Measurements from ENCODE around the gene ANKH. TPM values are rescaled to one million over a fixed set of nuclear protein-coding genes. Genes with fewer than 3 reads are reported as not detected.

Gene ANKH
- total RNA-seq, 1 experiment from 2014 or later: 4.7 TPM

DNA sequence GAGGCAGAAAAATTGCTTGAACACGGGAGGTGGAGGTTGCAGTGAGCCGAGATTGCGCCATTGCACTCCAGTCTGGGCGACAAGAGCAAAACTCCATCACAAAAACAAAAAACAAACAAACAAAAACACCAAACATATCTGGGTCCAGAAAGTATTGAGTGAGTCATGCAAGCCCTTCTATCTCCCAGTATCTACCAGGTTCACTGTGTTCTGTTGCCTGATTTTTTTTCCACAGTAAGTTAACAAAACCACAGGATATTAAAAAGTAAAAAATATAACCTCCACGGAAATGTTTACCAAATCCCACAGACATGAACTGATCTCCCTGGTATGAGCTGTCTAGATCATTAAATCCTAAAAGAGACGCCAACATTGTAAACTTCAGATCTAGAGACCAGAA, 94.4 kb downstream of the ANKH start:
- Mint-ChIP-seq H3K27me3 (ENCODE audit: insufficient read depth, unreplicated experiment) (no peaks in the 10 kb centered on the region), H3K9me3 (ENCODE audit: unreplicated experiment) (no peaks in the 10 kb centered on the region), H3K4me1 (ENCODE audit: low read depth, unreplicated experiment) (peaks cover 13% of the 10 kb centered on the region), H3K27ac (ENCODE audit: unreplicated experiment) (no peak overlapping the region), H3K4me3 (ENCODE audit: unreplicated experiment) (no peak overlapping the region), H3K36me3 (ENCODE audit: insufficient read depth, unreplicated experiment) (no peaks in the 10 kb centered on the region)
- BruUV-seq (replicated peaks): no TSS peak
- Histone ChIP-seq H3K9me3 (no peaks in the 10 kb centered on the region), H3K27me3 (replicated peaks; ENCODE audit: control insufficient read depth, insufficient read depth, low read length) (no peaks in the 10 kb centered on the region), H3K4me3 (ENCODE audit: low read depth, low read length) (no peak overlapping the region), H3K36me3 (ENCODE audit: control insufficient read depth, insufficient read depth, low read length) (no peaks in the 10 kb centered on the region), H3K4me1 (no peaks in the 10 kb centered on the region; the same call in none of the 2 replicates)
- TF ChIP-seq, protein P1, sequence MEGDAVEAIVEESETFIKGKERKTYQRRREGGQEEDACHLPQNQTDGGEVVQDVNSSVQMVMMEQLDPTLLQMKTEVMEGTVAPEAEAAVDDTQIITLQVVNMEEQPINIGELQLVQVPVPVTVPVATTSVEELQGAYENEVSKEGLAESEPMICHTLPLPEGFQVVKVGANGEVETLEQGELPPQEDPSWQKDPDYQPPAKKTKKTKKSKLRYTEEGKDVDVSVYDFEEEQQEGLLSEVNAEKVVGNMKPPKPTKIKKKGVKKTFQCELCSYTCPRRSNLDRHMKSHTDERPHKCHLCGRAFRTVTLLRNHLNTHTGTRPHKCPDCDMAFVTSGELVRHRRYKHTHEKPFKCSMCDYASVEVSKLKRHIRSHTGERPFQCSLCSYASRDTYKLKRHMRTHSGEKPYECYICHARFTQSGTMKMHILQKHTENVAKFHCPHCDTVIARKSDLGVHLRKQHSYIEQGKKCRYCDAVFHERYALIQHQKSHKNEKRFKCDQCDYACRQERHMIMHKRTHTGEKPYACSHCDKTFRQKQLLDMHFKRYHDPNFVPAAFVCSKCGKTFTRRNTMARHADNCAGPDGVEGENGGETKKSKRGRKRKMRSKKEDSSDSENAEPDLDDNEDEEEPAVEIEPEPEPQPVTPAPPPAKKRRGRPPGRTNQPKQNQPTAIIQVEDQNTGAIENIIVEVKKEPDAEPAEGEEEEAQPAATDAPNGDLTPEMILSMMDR (IDR thresholded peaks at IDR 0.05; ENCODE audit: insufficient read depth in 1 of 2, low read depth in 1 of 2, low read length in 1 of 2, severe bottlenecking in 1 of 2, unreplicated experiment in 1 of 2): no peak
- CTCF ChIA-PET: no interaction called here
- intact Hi-C loops (cut with micrococcal nuclease; ENCODE audit: unreplicated experiment): no loop called here
- DNase-seq: no peak
- POLR2A ChIA-PET: no interaction called here

DNA sequence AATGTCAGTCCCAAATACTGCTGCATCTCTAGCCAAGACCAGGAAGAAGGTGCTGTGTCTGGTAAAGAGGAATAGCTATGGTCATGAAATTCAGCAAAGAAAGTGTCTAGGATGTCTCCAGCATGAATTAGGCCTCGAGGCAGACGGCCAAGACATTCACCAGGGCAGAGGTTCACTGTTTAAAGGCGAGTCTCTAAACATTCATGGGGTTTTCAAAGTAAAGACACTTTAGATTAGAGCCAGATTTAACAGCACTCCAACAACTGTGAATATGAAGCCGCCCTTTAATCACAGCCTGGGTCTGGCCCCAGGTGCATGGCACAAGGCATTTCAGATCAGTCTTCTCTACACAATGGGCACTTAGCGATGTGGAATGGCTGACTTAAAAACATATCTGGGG, 95.0 kb downstream of the ANKH start:
- Histone ChIP-seq H3K4me3 (ENCODE audit: low read depth, low read length) (no peak overlapping the region), H3K9me3 (no peaks in the 10 kb centered on the region), H3K4me1 (no peaks in the 10 kb centered on the region; the same call in none of the 2 replicates), H3K27me3 (replicated peaks; ENCODE audit: control insufficient read depth, insufficient read depth, low read length) (no peaks in the 10 kb centered on the region), H3K36me3 (ENCODE audit: control insufficient read depth, insufficient read depth, low read length) (no peaks in the 10 kb centered on the region)
- Mint-ChIP-seq H3K4me3 (ENCODE audit: unreplicated experiment) (no peak overlapping the region), H3K27ac (ENCODE audit: unreplicated experiment) (no peak overlapping the region), H3K27me3 (ENCODE audit: insufficient read depth, unreplicated experiment) (no peaks in the 10 kb centered on the region), H3K9me3 (ENCODE audit: unreplicated experiment) (no peaks in the 10 kb centered on the region), H3K4me1 (ENCODE audit: low read depth, unreplicated experiment) (peaks cover 13% of the 10 kb centered on the region), H3K36me3 (ENCODE audit: insufficient read depth, unreplicated experiment) (no peaks in the 10 kb centered on the region)
- POLR2A ChIA-PET: no interaction called here
- intact Hi-C loops (cut with micrococcal nuclease; ENCODE audit: unreplicated experiment): no loop called here
- TF ChIP-seq, protein P1 (IDR thresholded peaks at IDR 0.05; ENCODE audit: insufficient read depth in 1 of 2, low read depth in 1 of 2, low read length in 1 of 2, severe bottlenecking in 1 of 2, unreplicated experiment in 1 of 2): no peak
- CTCF ChIA-PET: no interaction called here
- no TSS peak for BruUV-seq (replicated peaks)
- no peak for DNase-seq

DNA sequence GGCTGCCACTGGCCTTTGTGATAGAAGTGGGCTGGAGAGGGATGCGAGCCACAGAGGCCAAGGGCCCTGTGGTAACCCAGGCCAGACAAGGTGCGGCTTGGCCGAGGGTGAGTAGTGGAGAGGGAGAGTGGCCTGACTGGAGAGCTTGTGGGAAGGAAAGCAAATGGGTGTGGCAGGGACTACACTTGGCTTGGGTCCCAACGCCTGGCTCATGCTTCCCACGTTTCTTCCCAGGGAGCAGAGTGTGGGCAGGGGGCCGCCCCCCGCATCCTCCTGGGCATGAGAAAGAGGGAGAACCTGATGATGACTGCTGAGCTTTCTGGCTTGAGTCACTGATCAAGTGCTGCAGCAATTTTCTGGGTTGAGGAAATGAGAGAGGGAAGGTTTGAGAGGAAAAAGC, 95.7 kb downstream of the ANKH start:
- TF ChIP-seq, protein P1 (IDR thresholded peaks at IDR 0.05; ENCODE audit: insufficient read depth in 1 of 2, low read depth in 1 of 2, low read length in 1 of 2, severe bottlenecking in 1 of 2, unreplicated experiment in 1 of 2): no peak
- no peak for DNase-seq
- no peaks in the 10 kb centered on the region for H3K36me3 ChIP-seq (ENCODE audit: control insufficient read depth, insufficient read depth, low read length)
- H3K9me3 ChIP-seq: no peaks in the 10 kb centered on the region
- no peaks in the 10 kb centered on the region for H3K27me3 Mint-ChIP-seq (ENCODE audit: insufficient read depth, unreplicated experiment)
- POLR2A ChIA-PET: no interaction called here
- H3K27me3 ChIP-seq (replicated peaks; ENCODE audit: control insufficient read depth, insufficient read depth, low read length): no peaks in the 10 kb centered on the region
- no peak overlapping the region for H3K4me3 ChIP-seq (ENCODE audit: low read depth, low read length)
- CTCF ChIA-PET: interaction anchor here (0.5 kb wide), 1 partner anchor 16 kb away, joined by 3 read pairs; no protein-coding TSS in a partner anchor
- BruUV-seq (replicated peaks): no TSS peak
- H3K4me3 Mint-ChIP-seq (ENCODE audit: unreplicated experiment): no peak overlapping the region
- H3K4me1 Mint-ChIP-seq (ENCODE audit: low read depth, unreplicated experiment): peaks cover 13% of the 10 kb centered on the region
- no peaks in the 10 kb centered on the region for H3K36me3 Mint-ChIP-seq (ENCODE audit: insufficient read depth, unreplicated experiment)
- no peak overlapping the region for H3K27ac Mint-ChIP-seq (ENCODE audit: unreplicated experiment)
- H3K4me1 ChIP-seq: no peaks in the 10 kb centered on the region; the same call in none of the 2 replicates
- H3K9me3 Mint-ChIP-seq (ENCODE audit: unreplicated experiment): no peaks in the 10 kb centered on the region
- intact Hi-C loops (cut with micrococcal nuclease; ENCODE audit: unreplicated experiment): no loop called here

Measured in Caco-2 (cell line).